ENCODE results near the gene SPATA31C1. TPM values are rescaled to one million over a fixed set of nuclear protein-coding genes. Genes with fewer than 3 reads are reported as not detected.

Gene SPATA31C1
- total RNA-seq, 1 donor from 2014 or later, result not detected

GRCh38 chr9:87882627-87883026, 35.1 kb upstream of the SPATA31C1 start, which contains the start of gene SPATA31E1:
Gene SPATA31E1, plus strand, starts transcription at chr9:87882877. Its CDS starts 15 bp downstream, at chr9:87882892.
- no peak within 1 kb of the TSS for H3K27ac Mint-ChIP-seq
- peak; percentile 23 for DNase-seq
- H3K4me1 Mint-ChIP-seq, result no peaks in the 10 kb centered on the region
- no peaks in the 10 kb centered on the region for H3K9me3 Mint-ChIP-seq
- H3K4me3 Mint-ChIP-seq, result no peak within 1 kb of the TSS
- no peaks in the 10 kb centered on the region for H3K27me3 Mint-ChIP-seq
- H3K36me3 Mint-ChIP-seq (ENCODE audit: low read depth), result no peaks in the 10 kb centered on the region
- intact Hi-C loops (cut with micrococcal nuclease), result no loop called here

GRCh38 chr9:87883274-87883673, 34.5 kb upstream of the SPATA31C1 start:
- H3K4me3 Mint-ChIP-seq, result no peak overlapping the region
- no peak for DNase-seq
- H3K36me3 Mint-ChIP-seq (ENCODE audit: low read depth), result no peaks in the 10 kb centered on the region
- H3K27me3 Mint-ChIP-seq, result no peaks in the 10 kb centered on the region
- no peaks in the 10 kb centered on the region for H3K4me1 Mint-ChIP-seq
- H3K9me3 Mint-ChIP-seq, result no peaks in the 10 kb centered on the region
- intact Hi-C loops (cut with micrococcal nuclease), result no loop called here
- no peak overlapping the region for H3K27ac Mint-ChIP-seq

GRCh38 chr9:87883990-87884389, 33.8 kb upstream of the SPATA31C1 start:
- Mint-ChIP-seq H3K36me3 (ENCODE audit: low read depth) (no peaks in the 10 kb centered on the region), H3K27me3 (no peaks in the 10 kb centered on the region)
- intact Hi-C loops (cut with micrococcal nuclease), result no loop called here

GRCh38 chr9:87884578-87885459, 32.9 kb upstream of the SPATA31C1 start:
- H3K9me3 Mint-ChIP-seq, result no peaks in the 10 kb centered on the region
- no peaks in the 10 kb centered on the region for H3K27me3 Mint-ChIP-seq
- no peaks in the 10 kb centered on the region for H3K36me3 Mint-ChIP-seq (ENCODE audit: low read depth)
- DNase-seq, result peak; percentile 49
- H3K4me3 Mint-ChIP-seq, result no peak overlapping the region
- H3K4me1 Mint-ChIP-seq, result no peaks in the 10 kb centered on the region
- intact Hi-C loops (cut with micrococcal nuclease), result no loop called here
- H3K27ac Mint-ChIP-seq, result no peak overlapping the region

More at GRCh38 chr9:87883990-87884389, 33.8 kb upstream of the SPATA31C1 start:
- Mint-ChIP-seq H3K4me3 (no peak overlapping the region), H3K9me3 (no peaks in the 10 kb centered on the region), H3K4me1 (no peaks in the 10 kb centered on the region), H3K27ac (no peak overlapping the region)
- peak; percentile 42 for DNase-seq

GRCh38 chr9:87885484-87886189, 32.1 kb upstream of the SPATA31C1 start:
- intact Hi-C loops (cut with micrococcal nuclease), result no loop called here
- peak; percentile 45 for DNase-seq
- Mint-ChIP-seq H3K27ac (no peak overlapping the region), H3K27me3 (no peaks in the 10 kb centered on the region), H3K4me1 (no peaks in the 10 kb centered on the region), H3K36me3 (ENCODE audit: low read depth) (no peaks in the 10 kb centered on the region), H3K4me3 (no peak overlapping the region), H3K9me3 (no peaks in the 10 kb centered on the region)

- intact Hi-C loops (cut with micrococcal nuclease), result no loop called here
- peak; percentile 27 for DNase-seq
- Mint-ChIP-seq H3K9me3 (no peaks in the 10 kb centered on the region), H3K27ac (no peak overlapping the region), H3K27me3 (no peaks in the 10 kb centered on the region), H3K4me1 (no peaks in the 10 kb centered on the region), H3K4me3 (no peak overlapping the region), H3K36me3 (ENCODE audit: low read depth) (no peaks in the 10 kb centered on the region)
Observed at GRCh38 chr9:87886210-87886932, 31.4 kb upstream of the SPATA31C1 start.

GRCh38 chr9:87886933-87887505, 30.7 kb upstream of the SPATA31C1 start:
- peak; percentile 44 for DNase-seq
- Mint-ChIP-seq H3K4me1 (no peaks in the 10 kb centered on the region), H3K27ac (no peak overlapping the region), H3K4me3 (no peak overlapping the region), H3K36me3 (ENCODE audit: low read depth) (no peaks in the 10 kb centered on the region), H3K27me3 (no peaks in the 10 kb centered on the region), H3K9me3 (no peaks in the 10 kb centered on the region)
- intact Hi-C loops (cut with micrococcal nuclease), result no loop called here

- Mint-ChIP-seq H3K27me3 (peaks cover 2% of the 10 kb centered on the region), H3K4me1 (no peaks in the 10 kb centered on the region), H3K36me3 (ENCODE audit: low read depth) (no peaks in the 10 kb centered on the region), H3K9me3 (no peaks in the 10 kb centered on the region), H3K4me3 (no peak overlapping the region), H3K27ac (no peak overlapping the region)
- intact Hi-C loops (cut with micrococcal nuclease), result no loop called here
- DNase-seq, result peak; percentile 52
Observed at GRCh38 chr9:87887661-87888480, 29.9 kb upstream of the SPATA31C1 start.

DNA sequence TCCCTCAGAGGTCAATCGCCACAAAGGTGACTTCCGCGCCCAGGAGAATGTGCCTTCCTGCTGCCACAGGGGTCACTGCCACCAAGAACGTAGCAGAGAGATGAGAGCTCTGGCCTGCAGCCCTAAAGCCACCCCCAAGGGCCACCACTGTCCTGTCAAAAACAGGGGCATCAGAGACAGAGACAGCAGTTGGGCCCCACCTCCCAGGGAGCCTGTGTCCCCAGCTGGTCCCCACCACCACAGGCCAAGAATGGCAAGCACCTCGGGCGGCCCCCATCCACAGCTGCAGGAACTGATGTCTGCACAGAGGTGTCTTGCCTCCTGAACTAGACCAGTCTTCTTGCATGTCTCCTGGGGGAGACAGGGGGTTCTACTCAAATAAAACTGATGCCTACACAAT, 29.3 kb upstream of the SPATA31C1 start:
- H3K4me3 Mint-ChIP-seq, result no peak overlapping the region
- peaks cover 4% of the 10 kb centered on the region for H3K27me3 Mint-ChIP-seq
- H3K27ac Mint-ChIP-seq, result no peak overlapping the region
- intact Hi-C loops (cut with micrococcal nuclease), result no loop called here
- H3K9me3 Mint-ChIP-seq, result no peaks in the 10 kb centered on the region
- no peak for DNase-seq
- no peaks in the 10 kb centered on the region for H3K4me1 Mint-ChIP-seq
- H3K36me3 Mint-ChIP-seq (ENCODE audit: low read depth), result no peaks in the 10 kb centered on the region

DNA sequence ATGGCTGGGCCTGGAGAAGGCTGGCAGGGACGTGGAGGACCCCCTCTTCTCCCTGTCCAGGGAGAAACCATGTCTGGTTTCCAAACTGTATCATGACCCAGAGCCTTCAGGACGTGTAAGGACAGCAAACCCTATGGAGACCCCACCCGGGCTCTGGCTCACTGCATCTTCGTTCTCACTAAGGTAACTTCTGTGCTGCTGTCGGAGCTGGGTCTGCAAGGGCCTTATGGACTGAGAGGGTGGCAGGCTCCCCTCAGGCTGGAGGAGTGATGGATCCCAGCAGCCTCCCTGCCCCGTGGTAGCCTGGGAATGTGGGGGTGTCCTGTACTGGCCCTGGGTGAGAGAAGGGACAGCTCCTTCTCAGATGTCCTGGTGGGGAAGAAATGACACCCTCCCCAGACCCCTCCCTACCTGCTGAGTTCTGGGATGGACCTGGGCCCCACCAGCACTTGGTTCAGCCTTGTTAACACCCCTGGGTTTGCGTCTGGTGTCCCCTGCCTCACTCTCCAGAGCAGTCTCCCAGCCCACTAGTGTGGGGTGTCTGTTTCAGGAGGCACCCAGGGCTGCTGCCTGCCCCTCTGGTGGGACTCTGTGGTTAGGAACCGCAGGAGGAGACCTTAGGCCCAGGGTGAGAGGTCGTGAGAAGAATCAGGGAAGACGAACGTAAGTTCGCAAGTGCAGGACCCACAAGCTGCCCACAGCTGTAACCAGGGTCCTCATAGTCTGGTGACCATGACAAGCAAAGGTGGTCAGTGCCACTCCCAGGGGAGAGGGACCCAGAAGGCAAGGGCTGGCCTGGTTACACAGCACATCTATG, 28.5 kb upstream of the SPATA31C1 start:
- peaks cover 8% of the 10 kb centered on the region for H3K27me3 Mint-ChIP-seq
- no peak overlapping the region for H3K4me3 Mint-ChIP-seq
- intact Hi-C loops (cut with micrococcal nuclease), result no loop called here
- no peaks in the 10 kb centered on the region for H3K4me1 Mint-ChIP-seq
- no peaks in the 10 kb centered on the region for H3K36me3 Mint-ChIP-seq (ENCODE audit: low read depth)
- peak; percentile 46 for DNase-seq
- H3K27ac Mint-ChIP-seq, result no peak overlapping the region
- H3K9me3 Mint-ChIP-seq, result no peaks in the 10 kb centered on the region

GRCh38 chr9:87889882-87890252, 27.9 kb upstream of the SPATA31C1 start:
- no peak overlapping the region for H3K27ac Mint-ChIP-seq
- no peaks in the 10 kb centered on the region for H3K36me3 Mint-ChIP-seq (ENCODE audit: low read depth)
- H3K9me3 Mint-ChIP-seq, result no peaks in the 10 kb centered on the region
- peak; percentile 40 for DNase-seq
- H3K4me3 Mint-ChIP-seq, result no peak overlapping the region
- intact Hi-C loops (cut with micrococcal nuclease), result no loop called here
- no peaks in the 10 kb centered on the region for H3K4me1 Mint-ChIP-seq
- H3K27me3 Mint-ChIP-seq, result peaks cover 8% of the 10 kb centered on the region

- intact Hi-C loops (cut with micrococcal nuclease), result no loop called here
- DNase-seq, result peak; percentile 43
- no peaks in the 10 kb centered on the region for H3K4me1 Mint-ChIP-seq
- no peaks in the 10 kb centered on the region for H3K36me3 Mint-ChIP-seq (ENCODE audit: low read depth)
- H3K4me3 Mint-ChIP-seq, result no peak overlapping the region
- H3K27ac Mint-ChIP-seq, result no peak overlapping the region
- no peaks in the 10 kb centered on the region for H3K9me3 Mint-ChIP-seq
- H3K27me3 Mint-ChIP-seq, result peaks cover 8% of the 10 kb centered on the region
Observed at GRCh38 chr9:87890837-87891236, 26.9 kb upstream of the SPATA31C1 start.

Data from activated CD4-positive, alpha-beta T cell treated with anti-CD3 and anti-CD28 coated beads, Interleukin-2, amount 10 ng/mL, durations not matched to agents 24 days and 14 days (primary cell).